ENCODE results near the gene MLLT10. TPM values are rescaled to one million over a fixed set of nuclear protein-coding genes. Genes with fewer than 3 reads are reported as not detected.
"Not testable (repeated sequence)": the region's sequence is repeated elsewhere in the genome, so short reads cannot be mapped to it uniquely, and the experiment has no call there.

Gene MLLT10
- total and polyA plus RNA-seq, 9 of the 15 experiments (the other 6 are each of a cell fraction or from before 2014, with no cell fraction given), result 18.8 to 81.4 (median 64.2) TPM

DNA sequence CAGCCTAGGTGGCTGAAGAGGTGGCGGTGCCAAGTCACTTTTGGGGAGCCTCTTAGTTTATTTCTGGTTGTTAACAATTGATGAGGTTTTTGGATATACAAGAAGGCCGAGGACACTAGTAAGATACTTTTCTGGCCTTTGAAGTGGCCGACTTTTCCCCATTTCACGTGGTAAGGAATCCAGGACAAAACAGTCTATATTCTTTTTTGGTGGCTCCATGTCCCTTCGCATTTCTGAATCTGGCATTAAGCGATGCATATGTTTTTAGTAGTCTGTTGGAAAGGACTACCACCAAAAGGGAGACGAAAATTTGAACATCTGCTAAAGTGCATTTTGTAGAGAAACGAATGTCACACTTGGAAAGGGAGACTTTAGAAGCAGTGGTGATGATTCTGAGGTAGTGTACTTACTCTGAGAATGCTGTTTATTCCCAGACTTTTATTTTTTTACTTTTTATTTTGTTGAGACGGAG lies 1.5 kb downstream of the MLLT10 start (continued):
- TF ChIP-seq, protein P1, sequence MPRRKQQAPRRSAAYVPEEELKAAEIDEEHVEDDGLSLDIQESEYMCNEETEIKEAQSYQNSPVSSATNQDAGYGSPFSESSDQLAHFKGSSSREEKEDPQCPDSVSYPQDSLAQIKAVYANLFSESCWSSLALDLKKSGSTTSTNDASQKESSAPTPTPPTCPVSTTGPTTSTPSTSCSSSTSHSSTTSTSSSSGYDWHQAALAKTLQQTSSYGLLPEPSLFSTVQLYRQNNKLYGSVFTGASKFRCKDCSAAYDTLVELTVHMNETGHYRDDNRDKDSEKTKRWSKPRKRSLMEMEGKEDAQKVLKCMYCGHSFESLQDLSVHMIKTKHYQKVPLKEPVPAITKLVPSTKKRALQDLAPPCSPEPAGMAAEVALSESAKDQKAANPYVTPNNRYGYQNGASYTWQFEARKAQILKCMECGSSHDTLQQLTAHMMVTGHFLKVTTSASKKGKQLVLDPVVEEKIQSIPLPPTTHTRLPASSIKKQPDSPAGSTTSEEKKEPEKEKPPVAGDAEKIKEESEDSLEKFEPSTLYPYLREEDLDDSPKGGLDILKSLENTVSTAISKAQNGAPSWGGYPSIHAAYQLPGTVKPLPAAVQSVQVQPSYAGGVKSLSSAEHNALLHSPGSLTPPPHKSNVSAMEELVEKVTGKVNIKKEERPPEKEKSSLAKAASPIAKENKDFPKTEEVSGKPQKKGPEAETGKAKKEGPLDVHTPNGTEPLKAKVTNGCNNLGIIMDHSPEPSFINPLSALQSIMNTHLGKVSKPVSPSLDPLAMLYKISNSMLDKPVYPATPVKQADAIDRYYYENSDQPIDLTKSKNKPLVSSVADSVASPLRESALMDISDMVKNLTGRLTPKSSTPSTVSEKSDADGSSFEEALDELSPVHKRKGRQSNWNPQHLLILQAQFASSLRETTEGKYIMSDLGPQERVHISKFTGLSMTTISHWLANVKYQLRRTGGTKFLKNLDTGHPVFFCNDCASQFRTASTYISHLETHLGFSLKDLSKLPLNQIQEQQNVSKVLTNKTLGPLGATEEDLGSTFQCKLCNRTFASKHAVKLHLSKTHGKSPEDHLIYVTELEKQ (CRISPR knock-in tag; IDR thresholded peaks at IDR 0.05), result no peak
- TF ChIP-seq, protein P2, sequence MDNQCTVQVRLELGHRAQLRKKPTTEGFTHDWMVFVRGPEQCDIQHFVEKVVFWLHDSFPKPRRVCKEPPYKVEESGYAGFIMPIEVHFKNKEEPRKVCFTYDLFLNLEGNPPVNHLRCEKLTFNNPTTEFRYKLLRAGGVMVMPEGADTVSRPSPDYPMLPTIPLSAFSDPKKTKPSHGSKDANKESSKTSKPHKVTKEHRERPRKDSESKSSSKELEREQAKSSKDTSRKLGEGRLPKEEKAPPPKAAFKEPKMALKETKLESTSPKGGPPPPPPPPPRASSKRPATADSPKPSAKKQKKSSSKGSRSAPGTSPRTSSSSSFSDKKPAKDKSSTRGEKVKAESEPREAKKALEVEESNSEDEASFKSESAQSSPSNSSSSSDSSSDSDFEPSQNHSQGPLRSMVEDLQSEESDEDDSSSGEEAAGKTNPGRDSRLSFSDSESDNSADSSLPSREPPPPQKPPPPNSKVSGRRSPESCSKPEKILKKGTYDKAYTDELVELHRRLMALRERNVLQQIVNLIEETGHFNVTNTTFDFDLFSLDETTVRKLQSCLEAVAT (IDR thresholded peaks at IDR 0.05), result no peak
- TF ChIP-seq, protein P3, sequence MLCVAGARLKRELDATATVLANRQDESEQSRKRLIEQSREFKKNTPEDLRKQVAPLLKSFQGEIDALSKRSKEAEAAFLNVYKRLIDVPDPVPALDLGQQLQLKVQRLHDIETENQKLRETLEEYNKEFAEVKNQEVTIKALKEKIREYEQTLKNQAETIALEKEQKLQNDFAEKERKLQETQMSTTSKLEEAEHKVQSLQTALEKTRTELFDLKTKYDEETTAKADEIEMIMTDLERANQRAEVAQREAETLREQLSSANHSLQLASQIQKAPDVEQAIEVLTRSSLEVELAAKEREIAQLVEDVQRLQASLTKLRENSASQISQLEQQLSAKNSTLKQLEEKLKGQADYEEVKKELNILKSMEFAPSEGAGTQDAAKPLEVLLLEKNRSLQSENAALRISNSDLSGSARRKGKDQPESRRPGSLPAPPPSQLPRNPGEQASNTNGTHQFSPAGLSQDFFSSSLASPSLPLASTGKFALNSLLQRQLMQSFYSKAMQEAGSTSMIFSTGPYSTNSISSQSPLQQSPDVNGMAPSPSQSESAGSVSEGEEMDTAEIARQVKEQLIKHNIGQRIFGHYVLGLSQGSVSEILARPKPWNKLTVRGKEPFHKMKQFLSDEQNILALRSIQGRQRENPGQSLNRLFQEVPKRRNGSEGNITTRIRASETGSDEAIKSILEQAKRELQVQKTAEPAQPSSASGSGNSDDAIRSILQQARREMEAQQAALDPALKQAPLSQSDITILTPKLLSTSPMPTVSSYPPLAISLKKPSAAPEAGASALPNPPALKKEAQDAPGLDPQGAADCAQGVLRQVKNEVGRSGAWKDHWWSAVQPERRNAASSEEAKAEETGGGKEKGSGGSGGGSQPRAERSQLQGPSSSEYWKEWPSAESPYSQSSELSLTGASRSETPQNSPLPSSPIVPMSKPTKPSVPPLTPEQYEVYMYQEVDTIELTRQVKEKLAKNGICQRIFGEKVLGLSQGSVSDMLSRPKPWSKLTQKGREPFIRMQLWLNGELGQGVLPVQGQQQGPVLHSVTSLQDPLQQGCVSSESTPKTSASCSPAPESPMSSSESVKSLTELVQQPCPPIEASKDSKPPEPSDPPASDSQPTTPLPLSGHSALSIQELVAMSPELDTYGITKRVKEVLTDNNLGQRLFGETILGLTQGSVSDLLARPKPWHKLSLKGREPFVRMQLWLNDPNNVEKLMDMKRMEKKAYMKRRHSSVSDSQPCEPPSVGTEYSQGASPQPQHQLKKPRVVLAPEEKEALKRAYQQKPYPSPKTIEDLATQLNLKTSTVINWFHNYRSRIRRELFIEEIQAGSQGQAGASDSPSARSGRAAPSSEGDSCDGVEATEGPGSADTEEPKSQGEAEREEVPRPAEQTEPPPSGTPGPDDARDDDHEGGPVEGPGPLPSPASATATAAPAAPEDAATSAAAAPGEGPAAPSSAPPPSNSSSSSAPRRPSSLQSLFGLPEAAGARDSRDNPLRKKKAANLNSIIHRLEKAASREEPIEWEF (CRISPR knock-in tag; IDR thresholded peaks at IDR 0.05), result no peak
- no peak for TF ChIP-seq ZFPM2 (CRISPR knock-in tag; IDR thresholded peaks at IDR 0.05)
- no peak for TF ChIP-seq XRCC4 (IDR thresholded peaks at IDR 0.05; ENCODE audit: extremely low read depth, insufficient read depth, insufficient read length)
- no peak for TF ChIP-seq ZEB2 (IDR thresholded peaks at IDR 0.05)
- no peak for TF ChIP-seq TRIM28 (IDR thresholded peaks at IDR 0.05)
- TF ChIP-seq PHF20 (IDR thresholded peaks at IDR 0.05; ENCODE audit: partially characterized antibody), result no peak
- no peak for TF ChIP-seq GATAD2A (IDR thresholded peaks at IDR 0.05)

DNA sequence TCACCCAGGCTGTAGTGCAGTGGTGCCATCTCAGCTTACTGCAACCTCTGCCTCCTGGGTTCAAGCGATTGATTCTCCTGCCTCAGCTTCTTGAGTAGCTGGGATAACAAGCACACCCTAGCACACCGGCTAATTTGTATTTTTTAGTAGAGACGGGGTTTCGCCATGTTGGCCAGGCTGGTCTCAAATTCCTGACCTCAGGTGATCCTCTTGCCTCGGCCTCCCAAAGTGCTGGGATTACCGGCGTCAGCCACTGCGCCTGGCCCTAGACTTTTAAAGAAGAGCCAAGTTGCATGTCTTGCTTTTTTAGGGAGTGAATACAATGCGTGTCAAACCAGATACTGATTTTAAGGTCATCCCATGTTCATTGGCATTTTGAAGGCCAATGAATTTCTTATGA lies 1.9 kb downstream of the MLLT10 start:
- intact Hi-C loops (cut with micrococcal nuclease), result not testable (repeated sequence)

More for the DNA sequence above, 1.9 kb downstream of the MLLT10 start:
- peaks cover 66% of the 10 kb centered on the region for H3K79me2 ChIP-seq (ENCODE audit: control insufficient read depth, insufficient read depth, low read length)
- CTCF ChIA-PET (ENCODE audit: low intra/inter-chr PET ratio); DNase-seq (ENCODE audit: extremely low read depth in 1 of 4, low spot score in 3 of 4); H3K27me3 ChIP-seq (ENCODE audit: control insufficient read depth in 2 of 2, insufficient read depth in 2 of 2, low read length in 2 of 2); in situ Hi-C loops (cut with MboI); BruUV-seq (replicated peaks); H3K9me3 ChIP-seq (replicated peaks; ENCODE audit: control insufficient read depth, insufficient read depth, low read depth, low read length); ATAC-seq; H3K9me1 ChIP-seq (ENCODE audit: control insufficient read depth, insufficient read depth, low read length); H4K20me1 ChIP-seq (replicated peaks; ENCODE audit: control insufficient read depth, insufficient read depth, low read length); H2AFZ ChIP-seq (ENCODE audit: low read depth, low read length); FAIRE-seq: not testable (repeated sequence)
- 56% methylated on average over 9 of the region's 9 CpGs for WGBS (ENCODE audit: insufficient coverage, low coverage, missing lambda C conversion rate)
- peaks cover 53% of the 10 kb centered on the region for H3K36me3 ChIP-seq (ENCODE audit: control insufficient read depth, insufficient read depth, low read length)
- POLR2A ChIA-PET, result interaction anchor here (1.8 to 2.8 kb wide), 2 partner anchors 14 to 25 kb away, joined by 7 to 10 read pairs; no protein-coding TSS in a partner anchor
- H3K27ac ChIP-seq (ENCODE audit: extremely low read depth, low read depth, low read length), result peak overlapping the region; percentile 80; the same call in 2 of the 3 replicates
- H3K4me3 ChIP-seq, result peak overlapping the region; percentile 60; the same call in 1 of the 2 replicates
- peaks cover 8 to 11% of the 10 kb centered on the region in 2 experiments; a peak in 4 of 5 replicates for H3K4me1 ChIP-seq (replicated peaks in 1 of 2; ENCODE audit: control insufficient read depth in 2 of 2, insufficient read depth in 2 of 2, low read length in 2 of 2)
- peak overlapping the region; percentile 66 to 69; a peak in 1 of 4 replicates for H3K9ac ChIP-seq (ENCODE audit: insufficient read depth in 1 of 2, low read depth in 2 of 2, low read length in 2 of 2)
- H3K4me2 ChIP-seq (ENCODE audit: insufficient read depth, low read length), result peak overlapping the region; percentile 76
